ENCODE measurements around the gene ALOXE3.

The ALOXE3 gene

DNA sequence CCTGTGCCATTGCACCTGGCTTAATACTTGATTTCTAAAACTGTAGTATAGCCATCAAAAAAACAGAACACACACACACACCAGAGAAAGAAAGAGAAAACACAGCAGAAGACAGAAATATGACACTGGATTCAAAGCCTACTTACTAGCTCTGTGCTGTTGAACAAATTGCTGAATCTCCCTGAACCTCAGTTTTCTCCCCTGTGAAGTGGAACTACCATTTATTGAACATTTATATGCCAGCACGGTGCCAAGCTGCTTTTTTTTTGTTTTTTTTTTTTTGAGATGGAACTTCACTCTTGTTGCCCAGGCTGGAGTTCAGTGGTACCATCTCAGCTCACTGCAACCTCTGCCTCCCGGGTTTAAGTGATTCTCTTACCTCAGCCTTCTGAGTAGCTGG, 17.6 kb downstream of the ALOXE3 start:
- no peaks in the 10 kb centered on the region for H3K36me3 ChIP-seq
- H3K27me3 ChIP-seq, result no peaks in the 10 kb centered on the region
- DNase-seq, result no peak
- TF ChIP-seq, protein P1, sequence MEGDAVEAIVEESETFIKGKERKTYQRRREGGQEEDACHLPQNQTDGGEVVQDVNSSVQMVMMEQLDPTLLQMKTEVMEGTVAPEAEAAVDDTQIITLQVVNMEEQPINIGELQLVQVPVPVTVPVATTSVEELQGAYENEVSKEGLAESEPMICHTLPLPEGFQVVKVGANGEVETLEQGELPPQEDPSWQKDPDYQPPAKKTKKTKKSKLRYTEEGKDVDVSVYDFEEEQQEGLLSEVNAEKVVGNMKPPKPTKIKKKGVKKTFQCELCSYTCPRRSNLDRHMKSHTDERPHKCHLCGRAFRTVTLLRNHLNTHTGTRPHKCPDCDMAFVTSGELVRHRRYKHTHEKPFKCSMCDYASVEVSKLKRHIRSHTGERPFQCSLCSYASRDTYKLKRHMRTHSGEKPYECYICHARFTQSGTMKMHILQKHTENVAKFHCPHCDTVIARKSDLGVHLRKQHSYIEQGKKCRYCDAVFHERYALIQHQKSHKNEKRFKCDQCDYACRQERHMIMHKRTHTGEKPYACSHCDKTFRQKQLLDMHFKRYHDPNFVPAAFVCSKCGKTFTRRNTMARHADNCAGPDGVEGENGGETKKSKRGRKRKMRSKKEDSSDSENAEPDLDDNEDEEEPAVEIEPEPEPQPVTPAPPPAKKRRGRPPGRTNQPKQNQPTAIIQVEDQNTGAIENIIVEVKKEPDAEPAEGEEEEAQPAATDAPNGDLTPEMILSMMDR (IDR thresholded peaks at IDR 0.05; ENCODE audit: low read depth, low read length), result no peak
- H3K9me3 ChIP-seq, result no peaks in the 10 kb centered on the region
- H3K4me3 ChIP-seq (ENCODE audit: low read depth, low read length), result no peak overlapping the region
- no peaks in the 10 kb centered on the region for H3K4me1 ChIP-seq

DNA sequence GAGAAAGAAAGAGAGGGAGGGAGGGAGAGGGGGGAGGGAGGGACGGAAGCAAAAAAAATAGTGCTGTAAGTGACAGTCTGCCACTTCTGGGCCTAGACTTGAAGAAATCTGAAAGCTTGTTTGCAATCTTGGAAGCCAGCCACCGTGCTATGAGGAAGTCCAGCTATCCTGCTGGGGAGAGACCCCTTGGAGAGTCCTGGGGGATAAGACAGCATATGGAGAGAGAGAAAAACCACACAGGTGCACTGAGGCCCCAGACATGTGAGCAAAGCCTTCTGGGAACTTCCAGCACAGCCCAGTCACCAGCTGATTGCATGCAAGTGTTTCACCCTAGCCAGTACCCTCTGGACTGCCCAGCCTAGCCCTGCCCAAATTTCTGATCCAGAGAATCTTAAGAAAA, 18.2 kb downstream of the ALOXE3 start:
- H3K27me3 ChIP-seq, result no peaks in the 10 kb centered on the region
- DNase-seq, result no peak
- TF ChIP-seq, protein P1 (IDR thresholded peaks at IDR 0.05; ENCODE audit: low read depth, low read length), result no peak
- no peaks in the 10 kb centered on the region for H3K4me1 ChIP-seq
- no peak overlapping the region for H3K4me3 ChIP-seq (ENCODE audit: low read depth, low read length)
- no peaks in the 10 kb centered on the region for H3K9me3 ChIP-seq
- no peaks in the 10 kb centered on the region for H3K36me3 ChIP-seq

DNA sequence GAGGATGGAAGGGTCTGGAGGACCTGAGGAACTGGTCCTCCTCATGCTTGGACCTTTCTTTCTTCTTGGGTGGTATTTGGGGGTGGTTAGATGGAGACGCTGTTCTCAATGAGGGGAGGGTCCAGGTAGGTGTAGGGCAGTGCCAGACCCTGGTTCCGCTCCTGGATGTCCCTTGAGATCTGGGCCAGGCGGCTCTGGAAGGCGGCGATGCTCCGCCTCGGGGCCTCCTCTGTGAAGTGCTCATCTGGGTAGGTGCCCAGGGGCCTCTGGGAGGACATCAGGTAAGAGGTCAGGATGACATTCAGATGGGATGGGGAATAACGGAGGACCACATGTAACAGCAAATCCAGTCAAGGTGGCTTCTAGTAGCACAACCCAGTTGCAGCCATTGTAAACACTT, 21.8 kb downstream of the ALOXE3 start:
- Histone ChIP-seq H3K27me3 (no peaks in the 10 kb centered on the region), H3K4me3 (ENCODE audit: low read depth, low read length) (no peak overlapping the region)
- TF ChIP-seq, protein P1 (IDR thresholded peaks at IDR 0.05; ENCODE audit: low read depth, low read length), result no peak

DNA sequence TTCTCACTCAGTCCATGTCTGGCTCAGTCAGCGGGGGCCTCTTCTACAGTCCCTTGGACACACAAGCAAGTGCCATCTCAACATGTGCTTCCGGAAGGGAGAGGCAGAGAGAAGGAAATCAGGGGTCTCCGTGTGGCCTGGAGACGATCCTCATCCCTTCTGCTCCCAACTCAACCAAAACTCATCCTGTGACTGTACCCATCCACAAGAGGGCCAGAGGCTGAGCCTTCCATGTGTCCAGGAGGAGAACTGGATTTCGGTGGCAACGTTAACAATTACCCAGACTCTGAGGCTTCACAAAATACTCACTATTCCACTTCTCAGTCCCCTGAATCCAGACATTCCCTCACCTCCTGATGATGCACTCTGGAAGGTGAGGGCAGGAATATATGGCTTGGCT, 23.0 kb downstream of the ALOXE3 start:
- Histone ChIP-seq H3K27me3 (no peaks in the 10 kb centered on the region), H3K4me1 (no peaks in the 10 kb centered on the region), H3K36me3 (no peaks in the 10 kb centered on the region), H3K9me3 (no peaks in the 10 kb centered on the region), H3K4me3 (ENCODE audit: low read depth, low read length) (no peak overlapping the region)
- DNase-seq, result no peak
- TF ChIP-seq, protein P1 (IDR thresholded peaks at IDR 0.05; ENCODE audit: low read depth, low read length), result no peak

More for the DNA sequence above, 21.8 kb downstream of the ALOXE3 start:
- H3K4me1 ChIP-seq, result no peaks in the 10 kb centered on the region
- no peaks in the 10 kb centered on the region for H3K9me3 ChIP-seq
- no peaks in the 10 kb centered on the region for H3K36me3 ChIP-seq
- DNase-seq, result no peak

DNA sequence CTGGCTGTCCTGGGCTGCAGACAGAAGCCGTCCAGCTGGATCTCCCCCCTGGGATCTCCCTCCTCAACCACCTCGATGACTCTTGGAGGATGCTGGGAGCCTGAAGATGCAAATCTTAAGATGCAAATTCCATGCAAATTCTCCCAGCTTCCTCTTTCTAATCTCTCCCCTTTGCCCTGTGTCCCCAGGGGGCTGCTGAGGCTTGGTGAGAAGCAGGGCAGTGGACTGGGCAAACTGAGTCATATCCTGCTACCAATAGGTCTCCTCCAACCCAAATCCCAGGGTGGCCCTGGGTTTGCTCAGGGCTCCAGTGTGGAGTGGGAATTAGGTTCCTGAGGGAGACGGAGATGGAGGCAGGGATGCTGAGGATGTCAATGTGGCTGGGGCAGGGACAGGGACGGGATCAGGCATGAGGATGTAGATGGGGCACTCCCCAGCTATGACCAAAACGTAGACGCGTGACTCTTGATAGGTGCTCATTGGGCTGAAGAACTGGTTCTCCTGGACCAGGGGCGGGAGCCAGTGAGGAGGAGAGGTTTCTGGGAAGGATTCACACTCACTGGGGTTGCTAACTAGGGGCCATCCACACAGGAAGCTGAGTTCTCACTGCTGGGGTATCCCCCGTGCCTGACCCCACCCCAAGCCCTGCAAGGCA, 27.2 kb downstream of the ALOXE3 start:
- DNase-seq, result no peak
- H3K36me3 ChIP-seq, result no peaks in the 10 kb centered on the region
- TF ChIP-seq, protein P1 (IDR thresholded peaks at IDR 0.05; ENCODE audit: low read depth, low read length), result no peak
- H3K9me3 ChIP-seq, result no peaks in the 10 kb centered on the region
- no peaks in the 10 kb centered on the region for H3K27me3 ChIP-seq
- H3K4me3 ChIP-seq (ENCODE audit: low read depth, low read length), result no peak overlapping the region
- H3K4me1 ChIP-seq, result no peaks in the 10 kb centered on the region

DNA sequence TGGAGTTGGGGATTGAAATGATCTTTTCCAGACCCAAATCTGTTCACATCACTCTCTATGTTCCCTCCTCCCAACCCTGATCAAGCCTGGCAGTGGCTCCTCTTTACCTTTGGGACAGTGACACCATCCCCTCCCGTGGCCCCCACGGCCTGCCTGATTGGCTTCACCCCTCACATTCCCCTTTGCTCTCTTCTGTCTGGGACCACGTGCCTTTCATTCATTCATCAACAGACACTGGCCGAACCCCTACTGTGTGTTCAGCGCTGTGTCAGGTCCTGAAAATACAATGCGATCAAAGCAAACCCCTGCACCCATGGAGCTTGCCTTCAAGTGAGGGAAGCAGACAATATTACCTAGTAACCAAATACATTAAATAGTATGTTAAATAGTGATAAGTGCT, 28.6 kb downstream of the ALOXE3 start:
- Histone ChIP-seq H3K36me3 (no peaks in the 10 kb centered on the region), H3K4me3 (ENCODE audit: low read depth, low read length) (no peak overlapping the region), H3K4me1 (no peaks in the 10 kb centered on the region), H3K27me3 (no peaks in the 10 kb centered on the region), H3K9me3 (no peaks in the 10 kb centered on the region)
- TF ChIP-seq, protein P1 (IDR thresholded peaks at IDR 0.05; ENCODE audit: low read depth, low read length), result no peak
- DNase-seq, result no peak

Data from BE2C (cell line).